ENCODE measurements around the gene RAB22A. TPM values are rescaled to one million over a fixed set of nuclear protein-coding genes. Genes with fewer than 3 reads are reported as not detected.
A peak's percentile ranks its signal among the peaks of the same experiment; 100 is the strongest.

RAB22A gene
- total and polyA plus RNA-seq, 2 experiments from 2014 or later: 5.4 to 7.7 TPM

GRCh38 chr20:58401162-58401561 is 91.6 kb downstream of the RAB22A start:
- Histone ChIP-seq H3K4me3 (no peak overlapping the region), H3K9me3 (ENCODE audit: low read depth) (no peaks in the 10 kb centered on the region), H3K27me3 (no peaks in the 10 kb centered on the region), H3K27ac (no peak overlapping the region), H3K4me1 (ENCODE audit: low read depth) (peaks cover 6% of the 10 kb centered on the region), H3K36me3 (no peaks in the 10 kb centered on the region)
- peak in 1 of 2 donors; percentile 23 for DNase-seq (ENCODE audit: low read depth in 1 of 2, low spot score in 1 of 2)
- TF ChIP-seq CTCF (IDR thresholded peaks at IDR 0.05; ENCODE audit: low read depth, low read length): no peak

- H3K4me3 ChIP-seq: no peak overlapping the region
- no peaks in the 10 kb centered on the region for H3K27me3 ChIP-seq
- H3K36me3 ChIP-seq: no peaks in the 10 kb centered on the region
- DNase-seq (ENCODE audit: low read depth in 1 of 2, low spot score in 1 of 2): no peak
- H3K9me3 ChIP-seq (ENCODE audit: low read depth): no peaks in the 10 kb centered on the region
- no peak overlapping the region for H3K27ac ChIP-seq
- no peak for TF ChIP-seq CTCF (IDR thresholded peaks at IDR 0.05; ENCODE audit: low read depth, low read length)
- H3K4me1 ChIP-seq (ENCODE audit: low read depth): peaks cover 13% of the 10 kb centered on the region
Observed at GRCh38 chr20:58402305-58402704, 92.8 kb downstream of the RAB22A start.

GRCh38 chr20:58402827-58403226 is 93.3 kb downstream of the RAB22A start:
- H3K27me3 ChIP-seq: no peaks in the 10 kb centered on the region
- no peak for TF ChIP-seq CTCF (IDR thresholded peaks at IDR 0.05; ENCODE audit: low read depth, low read length)
- no peaks in the 10 kb centered on the region for H3K9me3 ChIP-seq (ENCODE audit: low read depth)
- DNase-seq (ENCODE audit: low read depth in 1 of 2, low spot score in 1 of 2): no peak
- H3K4me1 ChIP-seq (ENCODE audit: low read depth): peaks cover 13% of the 10 kb centered on the region
- no peak overlapping the region for H3K27ac ChIP-seq
- H3K4me3 ChIP-seq: no peak overlapping the region
- no peaks in the 10 kb centered on the region for H3K36me3 ChIP-seq

GRCh38 chr20:58403272-58403671 is 93.8 kb downstream of the RAB22A start:
- H3K27ac ChIP-seq: no peak overlapping the region
- no peak for DNase-seq (ENCODE audit: low read depth in 1 of 2, low spot score in 1 of 2)
- H3K4me3 ChIP-seq: no peak overlapping the region
- H3K36me3 ChIP-seq: no peaks in the 10 kb centered on the region
- peaks cover 13% of the 10 kb centered on the region for H3K4me1 ChIP-seq (ENCODE audit: low read depth)
- H3K27me3 ChIP-seq: no peaks in the 10 kb centered on the region
- TF ChIP-seq CTCF (IDR thresholded peaks at IDR 0.05; ENCODE audit: low read depth, low read length): no peak
- H3K9me3 ChIP-seq (ENCODE audit: low read depth): no peaks in the 10 kb centered on the region

- DNase-seq (ENCODE audit: low read depth in 1 of 2, low spot score in 1 of 2): peak in 1 of 2 donors; percentile 24
- H3K4me3 ChIP-seq: no peak overlapping the region
- H3K9me3 ChIP-seq (ENCODE audit: low read depth): no peaks in the 10 kb centered on the region
- no peaks in the 10 kb centered on the region for H3K36me3 ChIP-seq
- H3K27me3 ChIP-seq: no peaks in the 10 kb centered on the region
- peak overlapping the region; percentile 47 for H3K27ac ChIP-seq
- TF ChIP-seq CTCF (IDR thresholded peaks at IDR 0.05; ENCODE audit: low read depth, low read length): no peak
- H3K4me1 ChIP-seq (ENCODE audit: low read depth): peaks cover 13% of the 10 kb centered on the region
Observed at GRCh38 chr20:58405504-58406291, 96.2 kb downstream of the RAB22A start.
